ENCODE results near the gene MAD2L1.
"Not testable (repeated sequence)": the region's sequence is repeated elsewhere in the genome, so short reads cannot be mapped to it uniquely, and the experiment has no call there.

Gene MAD2L1

GRCh38 chr4:120066517-120067340 is at the start of gene MAD2L1:
MAD2L1 (minus strand) TSS chr4:120066848; CDS start chr4:120066734, 114 bp downstream.
- DNase-seq (ENCODE audit: low spot score), result peak; percentile 98

GRCh38 chr4:120111745-120112144 is 45.1 kb upstream of the MAD2L1 start:
- no peak for DNase-seq (ENCODE audit: low spot score)

GRCh38 chr4:120109406-120109805 is 42.8 kb upstream of the MAD2L1 start:
- no peak for DNase-seq (ENCODE audit: low spot score)

- DNase-seq (ENCODE audit: low spot score), result no peak
These were observed 38.8 kb upstream of the MAD2L1 start for GRCh38 chr4:120105472-120105871.

- DNase-seq (ENCODE audit: low spot score), result no peak
These were observed 30.1 kb upstream of the MAD2L1 start for GRCh38 chr4:120096508-120097297.

GRCh38 chr4:120088507-120088906 is 21.9 kb upstream of the MAD2L1 start:
- no peak for DNase-seq (ENCODE audit: low spot score)

- not testable (repeated sequence) for DNase-seq (ENCODE audit: low spot score)
These were observed 21.4 kb upstream of the MAD2L1 start for GRCh38 chr4:120088066-120088465.

GRCh38 chr4:120085705-120086104 is 19.1 kb upstream of the MAD2L1 start:
- no peak for DNase-seq (ENCODE audit: low spot score)

- no peak for DNase-seq (ENCODE audit: low spot score)
These were observed 17.7 kb upstream of the MAD2L1 start for GRCh38 chr4:120084327-120084726.

GRCh38 chr4:120083152-120083551 is 16.5 kb upstream of the MAD2L1 start:
- no peak for DNase-seq (ENCODE audit: low spot score)

GRCh38 chr4:120082251-120082650 is 15.6 kb upstream of the MAD2L1 start:
- no peak for DNase-seq (ENCODE audit: low spot score)

GRCh38 chr4:120081726-120082125 is 15.1 kb upstream of the MAD2L1 start:
- no peak for DNase-seq (ENCODE audit: low spot score)

GRCh38 chr4:120080533-120080932 is 13.9 kb upstream of the MAD2L1 start:
- DNase-seq (ENCODE audit: low spot score), result no peak

- DNase-seq (ENCODE audit: low spot score), result no peak
These were observed 13.3 kb upstream of the MAD2L1 start for GRCh38 chr4:120079839-120080520.

- no peak for DNase-seq (ENCODE audit: low spot score)
These were observed 11.6 kb upstream of the MAD2L1 start for GRCh38 chr4:120078216-120078615.

GRCh38 chr4:120071192-120071795 is 4.6 kb upstream of the MAD2L1 start:
- DNase-seq (ENCODE audit: low spot score), result peak; percentile 82

GRCh38 chr4:120070196-120070595 is 3.5 kb upstream of the MAD2L1 start:
- no peak for DNase-seq (ENCODE audit: low spot score)

- peak; percentile 56 for DNase-seq (ENCODE audit: low spot score)
These were observed 603 bp downstream of the MAD2L1 start for GRCh38 chr4:120065974-120066516.

- peak; percentile 28 for DNase-seq (ENCODE audit: low spot score)
These were observed 1.8 kb downstream of the MAD2L1 start for GRCh38 chr4:120064887-120065286.

- DNase-seq (ENCODE audit: low spot score), result not testable (repeated sequence)
These were observed 2.9 kb downstream of the MAD2L1 start for GRCh38 chr4:120063711-120064110.

- peak; percentile 15 for DNase-seq (ENCODE audit: low spot score)
These were observed 3.9 kb downstream of the MAD2L1 start for GRCh38 chr4:120062663-120063195.

GRCh38 chr4:120059036-120059435 is 7.6 kb downstream of the MAD2L1 start:
- DNase-seq (ENCODE audit: low spot score), result no peak
